Astrocyte of the spinal cord (primary cell): ENCODE data around the gene TXNDC8.
A peak's percentile ranks its signal among the peaks of the same experiment; 100 is the strongest.
"Not testable (repeated sequence)": the region's sequence is repeated elsewhere in the genome, so short reads cannot be mapped to it uniquely, and the experiment has no call there.

Experiments
- DNase-seq: peaks from one replicate; pipeline ENCODE4 v3.0.0; 2011; ENCODE audit warnings: low read depth, low spot score
- H3K4me3 ChIP-seq: 2 replicates; pipeline ENCODE4 v1.5.1; 2011; ENCODE audit warnings: low read depth, mild to moderate bottlenecking, low read length, moderate library complexity
- CTCF ChIP-seq: IDR thresholded peaks from 2 replicates; pipeline ENCODE4 v1.5.1; 2012; ENCODE audit warnings: low read depth, mild to moderate bottlenecking, low read length, inconsistent platforms
- in situ Hi-C: cut with HindIII; loops from 2 replicates; pipeline ENCODE4 v1.10.0; 2017; ENCODE audit warnings: low sequenced_read_pairs

TXNDC8 gene

DNA sequence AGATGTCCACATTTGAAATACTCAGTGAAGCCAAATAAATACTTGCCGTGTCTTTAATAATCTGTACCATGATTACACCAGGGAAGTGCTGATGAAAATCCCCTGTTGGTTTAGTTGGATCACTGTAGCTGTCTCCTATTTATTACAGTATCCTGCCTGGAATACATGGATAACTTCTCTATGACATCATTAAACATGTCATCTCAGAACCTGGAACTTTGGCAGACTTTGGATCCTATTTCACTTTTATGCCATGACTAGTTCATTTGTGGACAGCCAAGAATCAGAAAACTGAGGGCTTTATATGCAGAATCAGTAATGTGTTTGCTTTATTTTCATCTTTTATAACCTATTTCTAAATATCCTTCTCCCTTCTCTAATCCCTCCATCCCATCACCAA is at the start of gene TXNDC8:
Gene TXNDC8, minus strand, starts transcription at position 137 of the 400 bp plus-strand sequence.
- no peak for TF ChIP-seq CTCF
- no peak within 1 kb of the TSS for H3K4me3 ChIP-seq
- in situ Hi-C loops: no loop called here
- DNase-seq: peak; percentile 31

GRCh38 chr9:110383491-110383890 is 45.8 kb upstream of the TXNDC8 start:
- TF ChIP-seq CTCF: no peak
- in situ Hi-C loops: no loop called here

GRCh38 chr9:110382731-110383130 is 45.1 kb upstream of the TXNDC8 start:
- in situ Hi-C loops: no loop called here
- TF ChIP-seq CTCF: no peak
- H3K4me3 ChIP-seq: no peak overlapping the region
- DNase-seq: no peak

More at GRCh38 chr9:110383491-110383890, 45.8 kb upstream of the TXNDC8 start:
- no peak overlapping the region for H3K4me3 ChIP-seq
- no peak for DNase-seq

GRCh38 chr9:110371411-110372007 is 33.8 kb upstream of the TXNDC8 start:
- no peak for TF ChIP-seq CTCF
- in situ Hi-C loops: no loop called here
- H3K4me3 ChIP-seq: no peak overlapping the region
- DNase-seq: no peak

DNA sequence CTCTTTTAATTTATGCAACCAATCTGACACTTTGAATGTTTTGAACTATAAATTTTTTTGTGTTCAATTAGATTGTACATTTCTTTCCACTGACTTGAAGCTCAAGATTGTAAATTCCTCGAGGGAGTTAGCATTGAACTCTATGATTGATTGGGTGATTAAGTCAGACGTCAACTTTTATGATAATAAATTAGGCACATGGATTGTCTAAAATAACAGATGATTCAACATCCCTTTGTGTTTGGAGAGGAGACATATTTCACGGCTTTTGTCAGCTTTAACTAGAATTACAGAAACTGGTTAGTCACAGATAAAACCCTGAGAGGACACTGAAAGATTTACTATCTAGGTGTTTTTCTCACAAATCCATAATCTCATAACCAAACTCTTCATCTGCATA is 32.7 kb upstream of the TXNDC8 start:
- DNase-seq: peak; percentile 15
- H3K4me3 ChIP-seq: no peak overlapping the region
- in situ Hi-C loops: no loop called here
- no peak for TF ChIP-seq CTCF

DNA sequence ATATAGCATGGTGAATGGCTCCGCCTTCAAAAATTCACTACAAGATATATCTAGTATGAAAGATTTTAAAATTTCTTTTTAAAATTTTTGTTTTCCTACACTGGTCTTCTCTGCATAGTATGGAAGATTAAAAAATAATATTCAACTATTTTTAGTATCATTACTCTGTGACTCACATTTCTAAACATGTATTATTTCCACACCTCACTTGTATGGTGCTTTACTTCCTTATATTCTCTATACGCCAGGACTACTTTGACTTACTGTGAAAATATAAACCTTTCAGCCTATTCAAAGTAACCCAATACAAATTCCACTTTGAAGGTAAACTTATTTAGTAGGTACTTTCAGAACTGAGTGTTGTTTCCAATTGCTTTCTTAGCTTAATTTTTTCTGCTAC is 26.8 kb upstream of the TXNDC8 start:
- in situ Hi-C loops: no loop called here
- DNase-seq: no peak
- no peak for TF ChIP-seq CTCF
- no peak overlapping the region for H3K4me3 ChIP-seq

- H3K4me3 ChIP-seq, DNase-seq, in situ Hi-C loops: not testable (repeated sequence)
Measured at GRCh38 chr9:110358992-110359391, 21.3 kb upstream of the TXNDC8 start.
